Ishikawa (cell line): ENCODE data around the gene HSFX2.

Experiments
- CEBPB ChIP-seq: IDR thresholded peaks from 2 replicates; pipeline ENCODE4 v1.6.1; 2012
- TAF1 ChIP-seq: IDR thresholded peaks from 2 replicates; pipeline ENCODE4 v1.6.1; 2012; ENCODE audit warnings: low read depth, mild to moderate bottlenecking
- TEAD4 ChIP-seq: IDR thresholded peaks from 2 replicates; pipeline ENCODE4 v1.6.1; 2012
- USF1 ChIP-seq: IDR thresholded peaks from 2 replicates; pipeline ENCODE4 v1.6.1; 2012

- no peak for TF ChIP-seq TAF1
- no peak for TF ChIP-seq USF1
- no peak for TF ChIP-seq CEBPB
- no peak for TF ChIP-seq TEAD4
These were observed 23.3 kb downstream of the HSFX2 start for GRCh38 chrX:149571770-149572169.
